H1 (cell line): Measurements from ENCODE around the gene ZDHHC16.

Experiments used
- CBX8 ChIP-seq: fragments of 300-800, 300-1000 bp; sonication (generic); IDR thresholded peaks from 2 replicates; pipeline ENCODE4 v1.7.1; 2016; ENCODE audit warnings: low read depth, low read length, borderline replicate concordance
- EP300 ChIP-seq, 2 experiments: IDR thresholded peaks; 1 replicate in 1 of 2; 2 replicates in 1 of 2; pipeline ENCODE4 v1.6.1; 2011 to 2012; ENCODE audit warnings: low read depth in 2 of 2, low read length in 2 of 2, mild to moderate bottlenecking in 2 of 2, borderline replicate concordance in 1 of 2, inconsistent platforms in 1 of 2, moderate library complexity in 1 of 2
- GABPA ChIP-seq: IDR thresholded peaks from 2 replicates; pipeline ENCODE4 v1.6.1; 2011; ENCODE audit warnings: mild to moderate bottlenecking, low read length, moderate library complexity, borderline replicate concordance; ENCODE audit not compliant: insufficient read depth
- GTF2F1 ChIP-seq: IDR thresholded peaks from 2 replicates; pipeline ENCODE4 v1.6.1; 2012; ENCODE audit warnings: low read depth, low read length, improper control_type of control experiment, borderline replicate concordance
- NRF1 ChIP-seq: IDR thresholded peaks from 2 replicates; pipeline ENCODE4 v1.6.1; 2011; ENCODE audit warnings: mild to moderate bottlenecking, low read depth, low read length, improper control_type of control experiment
- POLR2A ChIP-seq, 2 experiments: IDR thresholded peaks; 1 replicate in 1 of 2; 2 replicates in 1 of 2; pipeline ENCODE4 v1.6.1; 2011; ENCODE audit warnings: low read depth in 2 of 2, low read length in 2 of 2, mild to moderate bottlenecking in 2 of 2; ENCODE audit errors: control extremely low read depth in 1 of 2
- POU5F1 ChIP-seq: IDR thresholded peaks from 2 replicates; pipeline ENCODE4 v1.6.1; 2011; ENCODE audit warnings: low read depth, mild to moderate bottlenecking, low read length, moderate library complexity
- RAD21 ChIP-seq, 2 experiments: IDR thresholded peaks in 1 of 2; conservative IDR thresholded peaks in 1 of 2; 2 replicates each; pipeline ENCODE4 v1.6.1; 2011; ENCODE audit warnings: low read depth in 2 of 2, low read length in 2 of 2, improper control_type of control experiment in 1 of 2, inconsistent platforms in 1 of 2, mild to moderate bottlenecking in 1 of 2, moderate library complexity in 1 of 2
- RBBP5 ChIP-seq: IDR thresholded peaks from 2 replicates; pipeline ENCODE4 v1.7.1; 2012; ENCODE audit warnings: low read depth, mild to moderate bottlenecking, inconsistent platforms, low read length, moderate library complexity, borderline replicate concordance
- SUZ12 ChIP-seq: fragments of 200-600 bp; sonication (generic); IDR thresholded peaks from 2 replicates; pipeline ENCODE4 v1.6.1; 2012; ENCODE audit warnings: mild to moderate bottlenecking, inconsistent platforms, low read length, moderate library complexity, mixed read lengths
- TCF12 ChIP-seq: IDR thresholded peaks from 2 replicates; pipeline ENCODE4 v1.6.1; 2011; ENCODE audit warnings: low read depth, mild to moderate bottlenecking, low read length
- ZNF274 ChIP-seq: IDR thresholded peaks from 2 replicates; pipeline ENCODE4 v1.7.0; 2012; ENCODE audit warnings: low read length, borderline replicate concordance; ENCODE audit errors: extremely low read depth
- TF ChIP-seq, protein P1 (sequence below), 3 experiments: IDR thresholded peaks; 1 replicate in 2 of 3; 2 replicates in 1 of 3; pipeline versions ENCODE4 v1.5.1 to v1.6.1; 2011; ENCODE audit warnings: low read length in 3 of 3, mild to moderate bottlenecking in 3 of 3, inconsistent platforms in 2 of 3, low read depth in 1 of 3, moderate library complexity in 1 of 3; ENCODE audit not compliant: insufficient read depth in 1 of 3; ENCODE audit errors: control extremely low read depth in 1 of 3
- TF ChIP-seq, protein P2 (sequence below): IDR thresholded peaks from 2 replicates; pipeline ENCODE4 v1.6.1; 2012; ENCODE audit warnings: low read length, inconsistent platforms

DNA sequence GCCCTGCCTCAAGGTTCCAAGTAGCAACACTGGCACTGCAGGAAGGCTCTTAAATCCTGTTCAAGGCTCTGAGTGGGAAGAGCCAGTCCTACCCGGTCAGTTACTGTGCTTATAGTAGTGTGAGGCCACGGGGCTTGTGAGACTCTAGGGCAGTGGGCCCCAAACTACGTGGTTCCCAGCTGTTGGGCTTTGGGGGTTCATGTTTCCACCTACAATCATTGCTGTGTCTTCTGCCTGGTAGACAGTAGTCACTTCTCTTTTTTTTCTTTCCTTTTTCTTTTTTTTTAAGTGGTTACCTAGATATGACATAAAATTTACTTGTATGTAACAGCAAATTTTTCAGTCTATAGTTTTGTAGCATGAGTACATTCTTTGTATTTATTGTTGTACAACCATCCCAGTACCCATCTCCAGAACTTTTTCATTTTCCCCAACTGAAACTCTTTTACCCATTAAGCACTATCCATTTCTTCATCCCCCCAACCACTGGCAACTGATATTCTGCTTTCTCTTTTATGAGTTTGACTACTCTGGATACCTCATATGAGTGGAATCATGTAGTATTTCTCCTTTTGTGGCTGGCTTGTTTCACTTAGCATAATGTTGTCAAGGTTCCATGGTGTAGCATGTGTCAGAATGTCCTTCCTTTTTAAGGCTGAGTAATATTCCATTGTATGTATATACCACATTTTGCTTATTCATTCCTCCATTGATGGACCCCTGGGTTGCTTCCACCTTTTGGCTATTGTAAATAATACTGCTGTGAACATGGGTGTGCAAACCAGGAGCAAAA lies 60.4 kb downstream of the ZDHHC16 start:
- TF ChIP-seq RAD21 (IDR thresholded peaks at IDR 0.05 in 1 of 2, conservative IDR thresholded peaks at IDR 0.05 in 1 of 2; ENCODE audit: low read depth in 2 of 2, low read length in 2 of 2): no peak
- TF ChIP-seq, protein P1, sequence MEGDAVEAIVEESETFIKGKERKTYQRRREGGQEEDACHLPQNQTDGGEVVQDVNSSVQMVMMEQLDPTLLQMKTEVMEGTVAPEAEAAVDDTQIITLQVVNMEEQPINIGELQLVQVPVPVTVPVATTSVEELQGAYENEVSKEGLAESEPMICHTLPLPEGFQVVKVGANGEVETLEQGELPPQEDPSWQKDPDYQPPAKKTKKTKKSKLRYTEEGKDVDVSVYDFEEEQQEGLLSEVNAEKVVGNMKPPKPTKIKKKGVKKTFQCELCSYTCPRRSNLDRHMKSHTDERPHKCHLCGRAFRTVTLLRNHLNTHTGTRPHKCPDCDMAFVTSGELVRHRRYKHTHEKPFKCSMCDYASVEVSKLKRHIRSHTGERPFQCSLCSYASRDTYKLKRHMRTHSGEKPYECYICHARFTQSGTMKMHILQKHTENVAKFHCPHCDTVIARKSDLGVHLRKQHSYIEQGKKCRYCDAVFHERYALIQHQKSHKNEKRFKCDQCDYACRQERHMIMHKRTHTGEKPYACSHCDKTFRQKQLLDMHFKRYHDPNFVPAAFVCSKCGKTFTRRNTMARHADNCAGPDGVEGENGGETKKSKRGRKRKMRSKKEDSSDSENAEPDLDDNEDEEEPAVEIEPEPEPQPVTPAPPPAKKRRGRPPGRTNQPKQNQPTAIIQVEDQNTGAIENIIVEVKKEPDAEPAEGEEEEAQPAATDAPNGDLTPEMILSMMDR (IDR thresholded peaks at IDR 0.05; ENCODE audit: control extremely low read depth in 1 of 3, insufficient read depth in 1 of 3, low read depth in 1 of 3, low read length in 3 of 3): no peak
- TF ChIP-seq GTF2F1: no peak
- TF ChIP-seq EP300 (IDR thresholded peaks at IDR 0.05; ENCODE audit: borderline replicate concordance in 1 of 2, low read depth in 2 of 2, low read length in 2 of 2): no peak
- TF ChIP-seq POU5F1: no peak
- TF ChIP-seq RBBP5: no peak
- no peak for TF ChIP-seq NRF1
- no peak for TF ChIP-seq ZNF274
- TF ChIP-seq TCF12: no peak
- no peak for TF ChIP-seq CBX8
- TF ChIP-seq SUZ12: no peak
- TF ChIP-seq, protein P2, sequence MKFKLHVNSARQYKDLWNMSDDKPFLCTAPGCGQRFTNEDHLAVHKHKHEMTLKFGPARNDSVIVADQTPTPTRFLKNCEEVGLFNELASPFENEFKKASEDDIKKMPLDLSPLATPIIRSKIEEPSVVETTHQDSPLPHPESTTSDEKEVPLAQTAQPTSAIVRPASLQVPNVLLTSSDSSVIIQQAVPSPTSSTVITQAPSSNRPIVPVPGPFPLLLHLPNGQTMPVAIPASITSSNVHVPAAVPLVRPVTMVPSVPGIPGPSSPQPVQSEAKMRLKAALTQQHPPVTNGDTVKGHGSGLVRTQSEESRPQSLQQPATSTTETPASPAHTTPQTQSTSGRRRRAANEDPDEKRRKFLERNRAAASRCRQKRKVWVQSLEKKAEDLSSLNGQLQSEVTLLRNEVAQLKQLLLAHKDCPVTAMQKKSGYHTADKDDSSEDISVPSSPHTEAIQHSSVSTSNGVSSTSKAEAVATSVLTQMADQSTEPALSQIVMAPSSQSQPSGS: no peak
- TF ChIP-seq GABPA: no peak
- TF ChIP-seq POLR2A (IDR thresholded peaks at IDR 0.05; ENCODE audit: control extremely low read depth in 1 of 2, low read depth in 2 of 2, low read length in 2 of 2): no peak
